HepG2 (cell line): ENCODE data around the gene PKIB. TPM values are rescaled to one million over a fixed set of nuclear protein-coding genes. Genes with fewer than 3 reads are reported as not detected.

Experiments used
- ARHGAP35 ChIP-seq: sonication (generic); formaldehyde crosslinking; IDR thresholded peaks from 2 replicates; pipeline ENCODE4 v1.9.0; 2022; ENCODE audit warnings: mild to moderate bottlenecking, inconsistent platforms, moderate library complexity, missing genetic modification reagents, borderline replicate concordance
- ATF4 ChIP-seq, 2 experiments: fragments of 450-650 bp in 1 of 2; sonication (generic) in 1 of 2; formaldehyde crosslinking; IDR thresholded peaks; 2 replicates each; pipeline versions ENCODE4 v1.5.0 to v1.8.0; 2020 to 2022; ENCODE audit warnings: mild to moderate bottlenecking in 1 of 2, missing genetic modification reagents in 1 of 2
- CREB3 ChIP-seq: sonication (generic); formaldehyde crosslinking; IDR thresholded peaks from 2 replicates; pipeline ENCODE4 v1.5.0; 2020; ENCODE audit warnings: missing genetic modification reagents
- E2F1 ChIP-seq: sonication (generic); formaldehyde crosslinking; IDR thresholded peaks from 2 replicates; pipeline ENCODE4 v1.5.0; 2020; ENCODE audit warnings: missing genetic modification reagents
- FOSL1 ChIP-seq: sonication (generic); formaldehyde crosslinking; IDR thresholded peaks from 2 replicates; pipeline ENCODE4 v1.9.0; 2021; ENCODE audit warnings: missing genetic modification reagents, borderline replicate concordance
- HOXA5 ChIP-seq: sonication (generic); formaldehyde crosslinking; IDR thresholded peaks from 2 replicates; pipeline ENCODE4 v1.4.0; 2020; ENCODE audit warnings: missing genetic modification reagents
- IRF9 ChIP-seq: sonication (generic); formaldehyde crosslinking; IDR thresholded peaks from 2 replicates; pipeline ENCODE4 v1.8.0; 2022; ENCODE audit warnings: missing genetic modification reagents, mild to moderate bottlenecking, borderline replicate concordance
- JUND ChIP-seq: sonication (generic); formaldehyde crosslinking; IDR thresholded peaks from 2 replicates; pipeline ENCODE4 v1.8.0; 2022; ENCODE audit warnings: mild to moderate bottlenecking, missing genetic modification reagents
- KLF9 ChIP-seq: IDR thresholded peaks from 2 replicates; pipeline ENCODE4 v1.6.1; 2016; ENCODE audit warnings: low read depth
- PTBP1 ChIP-seq: fragments of 200-400 bp; formaldehyde crosslinking; IDR thresholded peaks from 2 replicates; pipeline ENCODE4 v1.6.1; 2018; ENCODE audit warnings: low read length, low read depth; ENCODE audit not compliant: poor library complexity, severe bottlenecking
- RELA ChIP-seq: sonication (generic); formaldehyde crosslinking; IDR thresholded peaks from 2 replicates; pipeline ENCODE4 v1.4.0; 2020; ENCODE audit warnings: missing genetic modification reagents
- THAP8 ChIP-seq: sonication (generic); formaldehyde crosslinking; IDR thresholded peaks from 2 replicates; pipeline ENCODE4 v1.5.1; 2020; ENCODE audit warnings: missing genetic modification reagents, mild to moderate bottlenecking, borderline replicate concordance
- ZNF644 ChIP-seq: IDR thresholded peaks from 2 replicates; pipeline ENCODE4 v1.6.1; 2016; ENCODE audit warnings: low read depth
- ZNF678 ChIP-seq: sonication (generic); formaldehyde crosslinking; IDR thresholded peaks from 2 replicates; pipeline ENCODE4 v1.4.0; 2020; ENCODE audit warnings: mild to moderate bottlenecking, missing genetic modification reagents
- ZNF691 ChIP-seq: sonication (generic); formaldehyde crosslinking; IDR thresholded peaks from 2 replicates; pipeline ENCODE4 v1.4.0; 2020; ENCODE audit warnings: missing genetic modification reagents, low read depth, mild to moderate bottlenecking, borderline replicate concordance
- ZNF770 ChIP-seq: sonication (generic); formaldehyde crosslinking; IDR thresholded peaks from 2 replicates; pipeline ENCODE4 v1.5.0; 2020; ENCODE audit warnings: mild to moderate bottlenecking, missing genetic modification reagents
- ZNF841 ChIP-seq: sonication (generic); formaldehyde crosslinking; IDR thresholded peaks from 2 replicates; pipeline ENCODE4 v1.8.1; 2023; ENCODE audit warnings: missing genetic modification reagents, borderline replicate concordance
- ZSCAN31 ChIP-seq: sonication (generic); formaldehyde crosslinking; IDR thresholded peaks from 2 replicates; pipeline ENCODE4 v1.5.0; 2020; ENCODE audit warnings: low read depth, mild to moderate bottlenecking, missing genetic modification reagents
- polyA plus RNA-seq, 8 experiments: library from polyadenylated mRNA; depleted of rRNA in 3 of 8; stranded (reverse) in 7 of 8; unstranded in 1 of 8; fragments of >200 nt; fragmentation: Illumina TruSeq in 4 of 8; extraction: Trizol in 4 of 8; gene quantifications; 2 replicates each; pipeline versions ENCODE4 v1.2.1 to v1.2.3, GENCODE V29; 2011 to 2016; ENCODE audit warnings: low read depth in 4 of 8, missing spikeins in 1 of 8, mixed read lengths in 1 of 8; ENCODE audit not compliant: insufficient read depth in 1 of 8
- total RNA-seq, 5 experiments: library from RNA; depleted of rRNA; stranded (reverse); fragments of >200 nt; fragmentation: Illumina TruSeq; extraction: Trizol; gene quantifications; 2 replicates each; pipeline ENCODE4 v1.2.3, GENCODE V29; 2016; ENCODE audit warnings: low read depth in 1 of 5

The PKIB gene
- total and polyA plus RNA-seq, 2 of the 13 experiments (the other 11 are each of a cell fraction or from before 2014, with no cell fraction given), result 1.4 to 1.5 TPM

GRCh38 chr6:122609881-122610689 is at the start of gene PKIB (continued):
- TF ChIP-seq ZNF691 (0 out of 2 replicates have a peak, but pooled peaks have one; percentile 61), KLF9 (CRISPR knock-in tag) (peak; percentile 50; the same call in 1 of the 2 replicates), ZNF841 (peak; percentile 48; the same call in 1 of the 2 replicates), ZNF644 (CRISPR knock-in tag) (peak; percentile 68; the same call in 1 of the 2 replicates), HOXA5 (no peak), IRF9 (CRISPR knock-in tag) (peak; percentile 80; the same call in 1 of the 2 replicates), ZSCAN31 (CRISPR knock-in tag) (peak; percentile 80), FOSL1 (CRISPR knock-in tag) (no peak), RELA (0 out of 2 replicates have a peak, but pooled peaks have one; percentile 57), CREB3 (CRISPR knock-in tag) (no peak), ZNF770 (CRISPR knock-in tag) (no peak), THAP8 (no peak), JUND (CRISPR knock-in tag) (no peak), ZNF678 (CRISPR knock-in tag) (no peak), E2F1 (CRISPR knock-in tag) (no peak), ARHGAP35 (CRISPR knock-in tag) (peak; percentile 91; the same call in 1 of the 2 replicates), ATF4 (CRISPR knock-in tag; IDR thresholded peaks at IDR 0.05) (peak in 1 of 2 experiments; percentile 27; a peak in 1 of 4 replicates), PTBP1 (no peak)
